Prostate gland (tissue), 2 donors: ENCODE results near the gene STK10.

Experiments used
- CTCF ChIP-seq, 4 experiments: fragments of 200-600 bp in 2 of 4; fragments of 450-650 bp in 2 of 4; sonication (generic) in 2 of 4; IDR thresholded peaks; 1 replicate in 3 of 4; 2 replicates in 1 of 4; pipeline ENCODE4 v1.5.1; 2016 to 2019; ENCODE audit warnings: antibody characterized with exemption in 4 of 4, mild to moderate bottlenecking in 2 of 4, moderate library complexity in 2 of 4
- POLR2AphosphoS5 ChIP-seq: sonication (generic); formaldehyde crosslinking; IDR thresholded peaks from one replicate; pipeline ENCODE4 v1.6.1; 2017; ENCODE audit warnings: antibody characterized with exemption

- TF ChIP-seq POLR2AphosphoS5 (no peak), CTCF (IDR thresholded peaks at IDR 0.05) (no peak)
These were observed 185.0 kb downstream of the STK10 start for GRCh38 chr5:172002840-172003512.
